BLaER1 treated with 17β-estradiol and CSF1 and Interleukin-3, amounts not matched to agents 10 nM and 100 nM (cell line): ENCODE data around the gene BNC2.

Experiments used
- H3K27ac ChIP-seq, 11 experiments: shearing (Covaris generic); formaldehyde crosslinking; 2 replicates each; pipeline ENCODE4 v1.8.1; 2022
- H3K27me3 ChIP-seq, 11 experiments: shearing (Covaris generic); formaldehyde crosslinking; 2 replicates each; pipeline ENCODE4 v1.8.1; 2022
- H3K36me3 ChIP-seq, 11 experiments: shearing (Covaris generic); formaldehyde crosslinking; 2 replicates each; pipeline ENCODE4 v1.8.1; 2022
- H3K4me1 ChIP-seq, 10 experiments: shearing (Covaris generic); formaldehyde crosslinking; 2 replicates each; pipeline ENCODE4 v1.8.1; 2022
- H3K4me2 ChIP-seq, 11 experiments: shearing (Covaris generic); formaldehyde crosslinking; 2 replicates each; pipeline ENCODE4 v1.8.1; 2022
- H3K4me3 ChIP-seq, 10 experiments: shearing (Covaris generic); formaldehyde crosslinking; 2 replicates each; pipeline ENCODE4 v1.8.1; 2022
- H3K9ac ChIP-seq, 11 experiments: shearing (Covaris generic); formaldehyde crosslinking; 2 replicates each; pipeline ENCODE4 v1.8.1; 2022
- H3K9me3 ChIP-seq, 11 experiments: shearing (Covaris generic); formaldehyde crosslinking; replicated peaks in 1 of 11; 2 replicates each; pipeline ENCODE4 v1.8.1; 2022
- H4K20me1 ChIP-seq, 11 experiments: shearing (Covaris generic); formaldehyde crosslinking; 2 replicates each; pipeline ENCODE4 v1.8.1; 2022
- Cebpa-rat ChIP-seq, 11 experiments: shearing (Covaris generic); IDR thresholded peaks; 2 replicates each; pipeline ENCODE4 v1.8.1; 2022

Gene BNC2

DNA sequence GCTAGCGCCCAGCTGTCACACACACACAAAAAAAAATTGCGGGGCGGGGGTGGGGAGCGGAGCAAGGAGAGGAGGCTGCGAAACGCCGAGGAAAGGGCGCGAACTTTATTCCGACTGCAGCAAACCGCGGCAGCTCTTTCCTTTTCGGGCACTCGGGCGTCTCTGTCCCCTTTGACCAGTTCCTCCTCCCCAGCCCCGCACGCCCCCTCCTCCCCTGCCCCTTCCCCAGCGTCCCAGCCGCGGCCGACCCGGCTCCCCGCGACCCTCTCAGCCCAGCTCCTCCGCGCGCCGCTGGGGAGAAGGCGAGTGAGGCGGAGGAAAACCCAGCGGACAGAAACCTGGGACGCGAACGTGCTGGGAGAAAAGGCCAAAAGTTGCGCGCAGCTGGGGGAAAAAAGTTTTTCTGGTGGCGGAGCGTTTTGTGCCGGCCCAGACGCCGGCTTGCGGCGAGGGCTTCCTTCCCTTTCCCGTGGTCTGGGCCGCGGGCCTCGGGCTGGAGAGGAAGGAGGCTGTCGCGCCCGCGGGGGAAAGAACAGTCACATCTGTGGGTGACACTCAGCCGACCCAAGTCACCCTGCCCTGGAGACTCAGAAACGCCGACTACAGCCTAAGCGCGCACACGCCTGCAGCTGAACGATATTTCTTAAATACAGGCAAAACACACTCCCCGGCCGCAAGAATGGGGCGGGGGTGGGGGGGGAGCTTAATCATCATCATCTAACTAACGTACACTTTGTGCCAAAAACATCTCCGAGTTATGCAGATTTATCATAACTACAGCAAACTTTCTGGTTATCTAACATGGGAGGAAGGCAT is 1.1 kb upstream of the BNC2 start:
- H3K4me2 ChIP-seq, result peak overlapping the region; percentile 84 to 99 (median 95)
- peaks cover 0 to 16% (median 10%) of the 10 kb centered on the region in 11 experiments; a peak in 7 of 22 replicates for H4K20me1 ChIP-seq
- peaks cover 26 to 44% (median 36%) of the 10 kb centered on the region in 10 experiments for H3K4me1 ChIP-seq
- no peak for TF ChIP-seq Cebpa-rat (IDR thresholded peaks at IDR 0.05)
- H3K9me3 ChIP-seq, result peaks cover under 1 to 15% (median 8%) of the 10 kb centered on the region in 11 experiments; a peak in 16 of 22 replicates
- peak overlapping the region; percentile 75 to 89 (median 81) for H3K9ac ChIP-seq
- H3K27me3 ChIP-seq, result peaks cover 29 to 42% (median 39%) of the 10 kb centered on the region in 11 experiments
- peak overlapping the region; percentile 72 to 81 (median 76) for H3K4me3 ChIP-seq
- no peaks in the 10 kb centered on the region for H3K36me3 ChIP-seq
- peak overlapping the region; percentile 69 to 87 (median 78) for H3K27ac ChIP-seq

- Histone ChIP-seq H3K4me2 (peak overlapping the region; percentile 84 to 99 (median 95)), H3K4me1 (peaks cover 26 to 36% (median 31%) of the 10 kb centered on the region in 10 experiments), H3K9ac (peak overlapping the region; percentile 75 to 89 (median 81)), H3K36me3 (no peaks in the 10 kb centered on the region), H3K4me3 (peak overlapping the region; percentile 72 to 81 (median 76)), H4K20me1 (peaks cover 0 to 24% (median 10%) of the 10 kb centered on the region in 11 experiments; a peak in 7 of 22 replicates), H3K27ac (peak overlapping the region; percentile 69 to 87 (median 78)), H3K9me3 (no peaks in the 10 kb centered on the region), H3K27me3 (peaks cover 33 to 45% (median 42%) of the 10 kb centered on the region in 11 experiments)
- TF ChIP-seq Cebpa-rat (IDR thresholded peaks at IDR 0.05), result no peak
Measured at GRCh38 chr9:16869882-16870595, 431 bp downstream of the BNC2 start.

DNA sequence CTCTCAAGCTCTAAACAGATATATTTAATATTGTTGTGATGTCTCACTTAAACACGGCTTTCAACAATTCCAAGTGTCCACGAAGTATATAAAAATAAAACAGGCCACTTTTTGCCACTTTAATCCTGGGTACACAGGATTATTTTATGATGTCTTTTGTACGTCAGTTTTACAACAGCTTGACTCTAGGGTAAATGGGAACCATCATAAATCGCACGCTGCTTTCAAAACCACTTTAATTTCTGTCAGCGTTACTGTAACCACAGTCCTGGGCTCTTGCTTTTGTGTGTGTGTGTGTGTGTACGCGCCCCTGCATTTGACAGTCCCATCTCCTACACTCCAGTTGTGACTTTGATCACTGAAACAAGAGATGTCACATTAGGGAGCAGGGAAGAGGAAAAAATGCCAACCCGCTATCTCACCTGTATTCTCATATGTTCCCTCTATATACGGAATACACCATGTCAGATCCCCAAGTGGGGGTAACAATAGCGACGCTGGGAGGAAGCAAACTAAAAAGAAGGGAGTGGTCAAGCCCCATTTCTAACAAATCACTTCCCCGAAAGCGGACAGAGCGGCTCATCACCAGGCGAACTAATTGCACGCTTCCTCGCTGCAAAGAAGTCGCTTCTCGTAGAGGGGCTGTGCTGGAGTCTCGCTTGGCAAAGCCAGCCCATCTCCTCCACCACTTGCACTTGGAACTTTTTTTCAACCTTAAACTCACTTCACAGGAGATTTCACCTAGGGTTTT is 1.2 kb downstream of the BNC2 start:
- Histone ChIP-seq H3K27ac (peak overlapping the region in 4 of 11 experiments; percentile 78 to 87 (median 84); a peak in 6 of 22 replicates), H3K9me3 (no peaks in the 10 kb centered on the region), H3K4me3 (peak overlapping the region; percentile 72 to 81 (median 76)), H3K9ac (peak overlapping the region; percentile 75 to 89 (median 81); a peak in 20 of 22 replicates), H4K20me1 (peaks cover 0 to 32% (median 13%) of the 10 kb centered on the region in 11 experiments; a peak in 8 of 22 replicates), H3K36me3 (no peaks in the 10 kb centered on the region), H3K27me3 (peaks cover 33 to 45% (median 42%) of the 10 kb centered on the region in 11 experiments), H3K4me2 (peak overlapping the region; percentile 84 to 99 (median 95)), H3K4me1 (peaks cover 26 to 36% (median 31%) of the 10 kb centered on the region in 10 experiments)
- no peak for TF ChIP-seq Cebpa-rat (IDR thresholded peaks at IDR 0.05)

DNA sequence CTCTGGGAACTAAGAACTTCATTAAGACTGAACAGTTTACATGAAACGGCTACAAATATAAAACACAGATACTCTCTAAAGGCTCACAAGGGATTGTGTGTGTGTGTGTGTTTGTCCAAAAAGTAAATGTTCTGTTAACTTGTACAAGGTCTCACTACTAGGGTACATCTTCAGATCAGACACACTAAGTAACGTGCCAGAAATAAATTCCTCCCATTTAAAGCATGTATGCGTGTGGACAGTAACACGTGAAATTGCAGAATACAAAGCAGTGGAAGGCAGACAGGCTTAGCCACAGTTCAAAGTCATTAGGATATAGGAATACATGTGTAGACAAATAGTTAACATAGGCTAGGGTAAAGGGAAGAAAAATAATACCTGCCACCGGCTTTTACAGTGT is 1.8 kb downstream of the BNC2 start:
- Histone ChIP-seq H4K20me1 (peaks cover 0 to 33% (median 13%) of the 10 kb centered on the region in 11 experiments; a peak in 8 of 22 replicates), H3K4me1 (peaks cover 26 to 36% (median 31%) of the 10 kb centered on the region in 10 experiments), H3K4me3 (peak overlapping the region in 4 of 10 experiments; percentile 73 to 81 (median 77); a peak in 5 of 20 replicates), H3K36me3 (no peaks in the 10 kb centered on the region), H3K27ac (no peak overlapping the region), H3K27me3 (peaks cover 33 to 45% (median 42%) of the 10 kb centered on the region in 11 experiments), H3K9ac (peak overlapping the region in 3 of 11 experiments; percentile 85 to 89 (median 86); a peak in 2 of 22 replicates), H3K9me3 (no peaks in the 10 kb centered on the region), H3K4me2 (peak overlapping the region; percentile 84 to 99 (median 95); a peak in 19 of 22 replicates)
- no peak for TF ChIP-seq Cebpa-rat (IDR thresholded peaks at IDR 0.05)

DNA sequence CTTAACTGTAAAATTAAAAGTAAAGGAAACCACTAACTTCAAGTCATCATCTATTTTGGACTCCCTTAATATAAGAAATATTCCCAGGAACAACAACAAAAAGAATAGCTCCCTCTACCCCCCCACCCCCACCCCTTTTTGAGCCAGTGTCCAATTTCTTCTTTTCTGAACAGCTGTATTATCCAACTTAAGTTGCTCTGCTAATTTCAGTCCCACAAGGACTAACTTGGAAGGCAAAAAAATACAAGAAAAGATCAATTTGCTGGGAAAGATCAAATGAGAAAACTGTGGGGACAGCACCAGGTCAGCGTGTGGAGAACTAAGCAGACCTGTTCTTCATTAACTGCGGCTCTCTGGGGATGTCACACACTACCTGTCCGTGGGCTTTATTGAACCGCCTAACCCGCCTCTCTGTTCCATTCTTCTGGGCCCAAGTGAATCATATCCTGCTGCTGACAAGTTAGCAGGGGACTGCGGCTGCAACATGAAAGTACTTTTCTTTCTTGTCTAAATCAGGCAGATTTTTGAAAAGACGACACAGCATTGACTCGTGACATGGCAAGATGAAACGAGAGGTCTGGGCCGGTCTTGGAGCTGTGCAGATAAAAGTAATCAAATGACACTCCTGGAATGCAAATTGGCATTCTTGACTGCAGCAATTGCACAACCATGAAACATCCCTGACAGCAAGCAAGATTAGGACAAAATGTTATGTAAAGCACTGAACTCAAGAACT is 2.7 kb downstream of the BNC2 start:
- Histone ChIP-seq H3K4me3 (no peak overlapping the region), H3K36me3 (no peaks in the 10 kb centered on the region), H3K4me2 (peak overlapping the region; percentile 35 to 99 (median 95); a peak in 21 of 22 replicates), H3K27ac (no peak overlapping the region), H3K4me1 (peaks cover 26 to 33% (median 31%) of the 10 kb centered on the region in 10 experiments), H3K9me3 (no peaks in the 10 kb centered on the region), H4K20me1 (peaks cover 0 to 33% (median 13%) of the 10 kb centered on the region in 11 experiments; a peak in 8 of 22 replicates), H3K9ac (no peak overlapping the region; a peak in 1 of 22 replicates), H3K27me3 (peaks cover 33 to 45% (median 42%) of the 10 kb centered on the region in 11 experiments)
- no peak for TF ChIP-seq Cebpa-rat (IDR thresholded peaks at IDR 0.05)

GRCh38 chr9:16866587-16866986 is 3.9 kb downstream of the BNC2 start:
- Histone ChIP-seq H4K20me1 (peaks cover 0 to 33% (median 13%) of the 10 kb centered on the region in 11 experiments; a peak in 8 of 22 replicates), H3K4me3 (no peak overlapping the region), H3K36me3 (no peaks in the 10 kb centered on the region), H3K9me3 (no peaks in the 10 kb centered on the region), H3K9ac (no peak overlapping the region), H3K4me2 (no peak overlapping the region; a peak in 1 of 22 replicates), H3K4me1 (peaks cover 19 to 25% (median 22%) of the 10 kb centered on the region in 10 experiments), H3K27ac (no peak overlapping the region), H3K27me3 (peaks cover 33 to 45% (median 42%) of the 10 kb centered on the region in 11 experiments)
- no peak for TF ChIP-seq Cebpa-rat (IDR thresholded peaks at IDR 0.05)

GRCh38 chr9:16864649-16865434 is 5.6 kb downstream of the BNC2 start:
- H3K4me2 ChIP-seq, result no peak overlapping the region
- peaks cover 33 to 38% (median 36%) of the 10 kb centered on the region in 11 experiments for H3K27me3 ChIP-seq
- H3K4me1 ChIP-seq, result peaks cover 19 to 23% (median 21%) of the 10 kb centered on the region in 10 experiments
- no peak overlapping the region for H3K27ac ChIP-seq
- H3K9me3 ChIP-seq, result peaks cover 0 to 3% (median 0%) of the 10 kb centered on the region in 11 experiments; a peak in 1 of 22 replicates
- no peak for TF ChIP-seq Cebpa-rat (IDR thresholded peaks at IDR 0.05)
- peaks cover 0 to 40% (median 12%) of the 10 kb centered on the region in 11 experiments; a peak in 8 of 22 replicates for H4K20me1 ChIP-seq
- H3K4me3 ChIP-seq, result no peak overlapping the region
- H3K9ac ChIP-seq, result no peak overlapping the region
- H3K36me3 ChIP-seq, result no peaks in the 10 kb centered on the region
